Endodermal cell (in vitro differentiated cells): ENCODE measurements around the gene KRTAP20-4. TPM values are rescaled to one million over a fixed set of nuclear protein-coding genes. Genes with fewer than 3 reads are reported as not detected.
A peak's percentile ranks its signal among the peaks of the same experiment; 100 is the strongest.

ENCODE experiments used
- DNase-seq: peaks from one replicate; pipeline ENCODE4 v3.0.0-alpha.2; 2017
- H3K27ac ChIP-seq: 2 replicates; pipeline ENCODE4 v1.5.1; 2013; ENCODE audit warnings: mild to moderate bottlenecking, low read depth, low read length, moderate library complexity
- H3K27me3 ChIP-seq: 2 replicates; pipeline ENCODE4 v1.6.1; 2013; ENCODE audit warnings: mild to moderate bottlenecking, low read length, moderate library complexity; ENCODE audit not compliant: insufficient read depth, control insufficient read depth, poor library complexity, severe bottlenecking
- H3K36me3 ChIP-seq: 2 replicates; pipeline ENCODE4 v1.7.0; 2013; ENCODE audit warnings: mild to moderate bottlenecking, low read length, moderate library complexity; ENCODE audit not compliant: control insufficient read depth, insufficient read depth
- H3K4me1 ChIP-seq: one replicate; pipeline ENCODE4 v1.7.0; 2013; ENCODE audit warnings: low read length; ENCODE audit not compliant: control insufficient read depth, insufficient read depth
- H3K4me3 ChIP-seq: 2 replicates; pipeline ENCODE4 v1.5.1; 2013; ENCODE audit warnings: mild to moderate bottlenecking, low read length, moderate library complexity
- H3K9ac ChIP-seq: 2 replicates; pipeline ENCODE4 v1.6.1; 2013; ENCODE audit warnings: mild to moderate bottlenecking, low read length, moderate library complexity; ENCODE audit not compliant: poor library complexity, severe bottlenecking; ENCODE audit errors: extremely low read depth
- H3K9me3 ChIP-seq: 2 replicates; pipeline ENCODE4 v1.6.1; 2013; ENCODE audit warnings: mild to moderate bottlenecking, low read length, moderate library complexity; ENCODE audit not compliant: control insufficient read depth
- H3K27ac Mint-ChIP-seq: 2 replicates; pipeline ENCODE4 v1.8.0; 2020; ENCODE audit warnings: mixed read lengths
- H3K27me3 Mint-ChIP-seq: 2 replicates; pipeline ENCODE4 v1.8.0; 2021; ENCODE audit warnings: mild to moderate bottlenecking, mixed read lengths; ENCODE audit not compliant: insufficient read depth
- H3K36me3 Mint-ChIP-seq: 2 replicates; pipeline ENCODE4 v1.8.0; 2020; ENCODE audit warnings: low read depth, mixed read lengths
- H3K4me1 Mint-ChIP-seq: 2 replicates; pipeline ENCODE4 v1.8.0; 2020; ENCODE audit warnings: mixed read lengths
- H3K4me3 Mint-ChIP-seq: 2 replicates; pipeline ENCODE4 v1.8.0; 2020; ENCODE audit warnings: mild to moderate bottlenecking, moderate library complexity, mixed read lengths
- H3K9me3 Mint-ChIP-seq: 2 replicates; pipeline ENCODE4 v1.8.0; 2020; ENCODE audit warnings: mild to moderate bottlenecking, mixed read lengths
- WGBS, 2 experiments: methylation state at CpG; one replicate each; pipeline versions ENCODE4 v1.1.5 to v1.1.7; 2013; ENCODE audit warnings: missing lambda C conversion rate in 2 of 2, mixed read lengths in 1 of 2; ENCODE audit not compliant: insufficient coverage in 1 of 2, insufficient read length in 1 of 2; 5-methylcytosine and 5-hydroxymethylcytosine counted together
- total RNA-seq, 2 donors: library from RNA; stranded (reverse); fragmentation: NEBNext Ultra II Directional in 1 of 2; extraction: Animal tissue kit (Norgen Biotek cat#: 25700) in 1 of 2; gene quantifications; 2 replicates in 1 of 2; 3 replicates in 1 of 2; pipeline ENCODE4 v1.2.1, GENCODE V29; 2021
- TF ChIP-seq, protein P1 (sequence below): fragments of 200-600 bp; sonication (generic); conservative IDR thresholded peaks from 2 replicates; pipeline ENCODE4 v1.5.0; 2021; ENCODE audit warnings: antibody characterized with exemption, mild to moderate bottlenecking

KRTAP20-4 gene
- total RNA-seq, 2 donors from 2014 or later, result not detected

DNA sequence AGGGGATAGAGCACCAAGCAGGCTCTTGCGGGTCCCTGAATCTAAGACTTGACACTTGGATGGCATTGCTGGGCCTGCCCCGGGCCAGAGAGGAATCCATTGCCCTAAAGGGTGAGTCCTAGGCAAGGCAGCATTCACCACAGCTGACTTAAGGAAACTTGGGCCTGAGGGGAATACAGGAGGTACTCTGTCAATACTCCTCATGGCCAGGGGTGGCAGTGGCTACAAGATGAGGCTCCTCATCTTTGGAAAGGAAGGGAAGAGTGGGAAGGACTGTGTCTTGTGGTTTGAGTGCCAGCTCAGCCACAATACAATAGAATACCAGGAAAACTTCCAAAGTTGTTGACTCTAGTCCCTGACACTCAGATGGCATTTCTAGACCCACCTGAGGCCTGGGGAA lies 14.5 kb upstream of the KRTAP20-4 start:
- no peaks in the 10 kb centered on the region for H3K4me1 Mint-ChIP-seq
- Histone ChIP-seq H3K9ac (no peak overlapping the region), H3K27ac (no peak overlapping the region), H3K4me3 (no peak overlapping the region), H3K27me3 (no peaks in the 10 kb centered on the region), H3K4me1 (no peaks in the 10 kb centered on the region), H3K9me3 (no peaks in the 10 kb centered on the region), H3K36me3 (no peaks in the 10 kb centered on the region)
- TF ChIP-seq, protein P1, sequence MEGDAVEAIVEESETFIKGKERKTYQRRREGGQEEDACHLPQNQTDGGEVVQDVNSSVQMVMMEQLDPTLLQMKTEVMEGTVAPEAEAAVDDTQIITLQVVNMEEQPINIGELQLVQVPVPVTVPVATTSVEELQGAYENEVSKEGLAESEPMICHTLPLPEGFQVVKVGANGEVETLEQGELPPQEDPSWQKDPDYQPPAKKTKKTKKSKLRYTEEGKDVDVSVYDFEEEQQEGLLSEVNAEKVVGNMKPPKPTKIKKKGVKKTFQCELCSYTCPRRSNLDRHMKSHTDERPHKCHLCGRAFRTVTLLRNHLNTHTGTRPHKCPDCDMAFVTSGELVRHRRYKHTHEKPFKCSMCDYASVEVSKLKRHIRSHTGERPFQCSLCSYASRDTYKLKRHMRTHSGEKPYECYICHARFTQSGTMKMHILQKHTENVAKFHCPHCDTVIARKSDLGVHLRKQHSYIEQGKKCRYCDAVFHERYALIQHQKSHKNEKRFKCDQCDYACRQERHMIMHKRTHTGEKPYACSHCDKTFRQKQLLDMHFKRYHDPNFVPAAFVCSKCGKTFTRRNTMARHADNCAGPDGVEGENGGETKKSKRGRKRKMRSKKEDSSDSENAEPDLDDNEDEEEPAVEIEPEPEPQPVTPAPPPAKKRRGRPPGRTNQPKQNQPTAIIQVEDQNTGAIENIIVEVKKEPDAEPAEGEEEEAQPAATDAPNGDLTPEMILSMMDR, result peak; percentile 56
- 86 to 88% methylated on average over 2 of the region's 2 CpGs for WGBS, 2 experiments
- H3K27me3 Mint-ChIP-seq, result no peaks in the 10 kb centered on the region
- H3K9me3 Mint-ChIP-seq, result peaks cover 37% of the 10 kb centered on the region
- DNase-seq, result peak; percentile 75
- H3K36me3 Mint-ChIP-seq, result no peaks in the 10 kb centered on the region
- no peak overlapping the region for H3K27ac Mint-ChIP-seq
- H3K4me3 Mint-ChIP-seq, result no peak overlapping the region

DNA sequence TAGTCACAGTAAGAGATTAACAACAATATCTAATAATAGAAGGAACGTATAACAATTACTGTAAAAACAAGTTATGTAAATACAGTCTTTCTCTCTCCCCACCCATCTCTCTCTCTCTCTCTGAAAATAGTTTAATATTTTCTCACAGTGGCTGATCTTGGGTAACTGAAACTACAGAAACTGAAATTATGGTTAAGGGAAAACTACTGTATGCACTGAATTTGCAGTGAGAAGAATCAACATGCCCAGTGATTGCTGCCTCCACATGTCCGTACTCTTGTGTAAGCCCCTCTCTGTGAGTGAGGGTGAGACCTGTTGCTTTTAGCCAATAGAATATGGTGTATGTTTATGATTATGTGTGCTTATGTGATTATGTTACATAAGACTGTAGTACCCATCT lies 8.3 kb upstream of the KRTAP20-4 start:
- no peak overlapping the region for H3K27ac Mint-ChIP-seq
- H3K27me3 Mint-ChIP-seq, result no peaks in the 10 kb centered on the region
- no peak overlapping the region for H3K4me3 Mint-ChIP-seq
- H3K4me1 ChIP-seq, result no peaks in the 10 kb centered on the region
- no peaks in the 10 kb centered on the region for H3K36me3 ChIP-seq
- 89 to 95% methylated on average over 1 of the region's 2 CpGs for WGBS, 2 experiments
- no peak overlapping the region for H3K4me3 ChIP-seq
- H3K36me3 Mint-ChIP-seq, result no peaks in the 10 kb centered on the region
- no peaks in the 10 kb centered on the region for H3K4me1 Mint-ChIP-seq
- H3K27ac ChIP-seq, result no peak overlapping the region
- H3K27me3 ChIP-seq, result no peaks in the 10 kb centered on the region
- no peaks in the 10 kb centered on the region for H3K9me3 ChIP-seq
- DNase-seq, result no peak
- TF ChIP-seq, protein P1, result no peak
- peaks cover 44% of the 10 kb centered on the region for H3K9me3 Mint-ChIP-seq
- no peak overlapping the region for H3K9ac ChIP-seq

DNA sequence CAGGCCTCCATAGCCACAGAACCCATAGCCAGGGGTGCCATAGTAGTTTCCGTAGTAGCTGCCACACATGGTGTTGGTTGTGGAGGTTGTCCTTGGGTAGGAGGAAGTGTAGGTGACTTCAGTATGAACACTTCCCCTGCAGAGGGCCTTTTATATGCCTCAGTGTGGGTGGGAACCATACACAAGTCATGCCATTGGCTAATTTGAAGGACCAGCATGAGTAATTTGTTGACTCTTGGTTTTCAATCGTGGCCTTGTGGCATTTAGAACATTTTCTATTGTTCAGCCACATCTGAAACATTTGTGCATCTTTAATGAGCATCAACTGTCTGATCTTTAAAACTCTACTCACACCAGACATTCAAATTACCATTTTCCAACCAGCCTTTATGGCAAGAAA lies 6.6 kb upstream of the KRTAP20-4 start, which contains the start of gene KRTAP6-1:
KRTAP6-1 (minus strand) TSS at position 95 of the 400 bp plus-strand sequence; CDS start at position 69, 26 bp downstream.
- TF ChIP-seq, protein P1, result no peak
- 82 to 87% methylated on average over 1 to 2 of the region's 2 CpGs for WGBS, 2 experiments
- Histone ChIP-seq H3K9ac (no peak within 1 kb of the TSS), H3K9me3 (no peaks in the 10 kb centered on the region), H3K4me1 (no peaks in the 10 kb centered on the region), H3K27me3 (no peaks in the 10 kb centered on the region), H3K36me3 (no peaks in the 10 kb centered on the region), H3K4me3 (no peak within 1 kb of the TSS), H3K27ac (no peak within 1 kb of the TSS)
- H3K27me3 Mint-ChIP-seq, result no peaks in the 10 kb centered on the region
- H3K4me1 Mint-ChIP-seq, result no peaks in the 10 kb centered on the region
- no peak within 1 kb of the TSS for H3K27ac Mint-ChIP-seq
- no peak for DNase-seq
- no peak within 1 kb of the TSS for H3K4me3 Mint-ChIP-seq
- peaks cover 36% of the 10 kb centered on the region for H3K9me3 Mint-ChIP-seq
- no peaks in the 10 kb centered on the region for H3K36me3 Mint-ChIP-seq
